Liver (tissue), 9 donors: ENCODE data around the gene LCMT1. TPM values are rescaled to one million over a fixed set of nuclear protein-coding genes. Genes with fewer than 3 reads are reported as not detected.

Experiments used
- DNase-seq: peaks from one replicate; pipeline ENCODE4 v3.0.0-alpha.2; 2017; ENCODE audit warnings: low spot score
- H3K27ac ChIP-seq, 2 donors: one replicate each; pipeline ENCODE4 v1.7.0; 2013; ENCODE audit warnings: inconsistent platforms in 2 of 2, low read length in 2 of 2, control low read depth in 1 of 2, low read depth in 1 of 2, mild to moderate bottlenecking in 1 of 2
- H3K27me3 ChIP-seq, 4 donors: one replicate each; pipeline versions ENCODE4 v1.6.1 to v1.7.0; 2013; ENCODE audit warnings: low read length in 3 of 4, inconsistent platforms in 1 of 4, mild to moderate bottlenecking in 1 of 4, moderate library complexity in 1 of 4; ENCODE audit not compliant: control insufficient read depth in 4 of 4, insufficient read depth in 4 of 4
- H3K36me3 ChIP-seq, 4 donors: one replicate each; pipeline versions ENCODE4 v1.6.1 to v1.7.0; 2013; ENCODE audit warnings: low read length in 3 of 4, mild to moderate bottlenecking in 3 of 4, low read depth in 1 of 4, moderate library complexity in 1 of 4; ENCODE audit not compliant: control insufficient read depth in 4 of 4, insufficient read depth in 3 of 4
- H3K4me1 ChIP-seq, 4 donors: one replicate each; pipeline versions ENCODE4 v1.6.1 to v1.7.0; 2013; ENCODE audit warnings: low read length in 3 of 4, mild to moderate bottlenecking in 3 of 4, moderate library complexity in 1 of 4; ENCODE audit not compliant: control insufficient read depth in 4 of 4, insufficient read depth in 4 of 4
- H3K4me3 ChIP-seq, 3 donors: one replicate each; pipeline versions ENCODE4 v1.6.1 to v1.7.0; 2013; ENCODE audit warnings: low read length in 3 of 3, control low read depth in 1 of 3, low read depth in 1 of 3, mild to moderate bottlenecking in 1 of 3
- H3K9ac ChIP-seq, 2 donors: one replicate each; pipeline ENCODE4 v1.7.0; 2013; ENCODE audit warnings: low read length in 2 of 2, mild to moderate bottlenecking in 2 of 2, moderate library complexity in 2 of 2, control low read depth in 1 of 2, low read depth in 1 of 2
- H3K9me3 ChIP-seq, 4 donors: one replicate each; pipeline versions ENCODE4 v1.6.1 to v1.7.0; 2013; ENCODE audit warnings: low read length in 3 of 4; ENCODE audit not compliant: control insufficient read depth in 4 of 4
- EGR1 ChIP-seq, 2 donors: IDR thresholded peaks; 2 replicates each; pipeline ENCODE4 v1.6.1; 2016 to 2018; ENCODE audit warnings: antibody characterized with exemption in 2 of 2, low read depth in 2 of 2
- FOXA1 ChIP-seq: IDR thresholded peaks from 2 replicates; pipeline ENCODE4 v1.6.1; 2016; ENCODE audit warnings: antibody characterized with exemption
- FOXA2 ChIP-seq: IDR thresholded peaks from 2 replicates; pipeline ENCODE4 v1.6.1; 2016; ENCODE audit warnings: antibody characterized with exemption
- HNF4A ChIP-seq, 2 donors: conservative IDR thresholded peaks; 2 replicates each; pipeline ENCODE4 v1.6.1; 2016; ENCODE audit warnings: antibody characterized with exemption in 2 of 2, mild to moderate bottlenecking in 2 of 2
- JUND ChIP-seq, 2 donors: IDR thresholded peaks; 2 replicates each; pipeline ENCODE4 v1.6.1; 2016; ENCODE audit warnings: antibody characterized with exemption in 2 of 2
- NR2F2 ChIP-seq: IDR thresholded peaks from 2 replicates; pipeline ENCODE4 v1.6.1; 2016; ENCODE audit warnings: antibody characterized with exemption
- RAD21 ChIP-seq, 2 donors: IDR thresholded peaks; 2 replicates each; pipeline ENCODE4 v1.6.1; 2016; ENCODE audit warnings: antibody characterized with exemption in 2 of 2, mild to moderate bottlenecking in 2 of 2
- RXRA ChIP-seq, 2 donors: IDR thresholded peaks; 2 replicates each; pipeline ENCODE4 v1.6.1; 2017 to 2018; ENCODE audit warnings: antibody characterized with exemption in 2 of 2, mild to moderate bottlenecking in 1 of 2
- SP1 ChIP-seq: IDR thresholded peaks from 2 replicates; pipeline ENCODE4 v1.6.1; 2018; ENCODE audit warnings: antibody characterized with exemption, mild to moderate bottlenecking
- TAF1 ChIP-seq: conservative IDR thresholded peaks from 2 replicates; pipeline ENCODE4 v1.6.1; 2016; ENCODE audit warnings: antibody characterized with exemption, mild to moderate bottlenecking
- YY1 ChIP-seq: IDR thresholded peaks from 2 replicates; pipeline ENCODE4 v1.6.1; 2016; ENCODE audit warnings: antibody characterized with exemption, mild to moderate bottlenecking
- WGBS: extraction: QIAGEN DNeasy Blood & Tissue Kit; methylation state at CpG from one replicate; pipeline ENCODE4 v1.1.7; 2013; 5-methylcytosine and 5-hydroxymethylcytosine counted together
- polyA plus RNA-seq, 2 donors: library from polyadenylated mRNA; stranded (reverse) in 1 of 2; unstranded in 1 of 2; fragments of 200-250 nt in 1 of 2; fragments of >200 nt in 1 of 2; fragmentation: Nextera tagmentation in 1 of 2; extraction: Ambion mirVana in 1 of 2; gene quantifications; one replicate each; pipeline versions ENCODE4 v1.2.1 to v1.2.3, GENCODE V29; 2013 to 2015
- total RNA-seq, 2 donors: library from RNA; depleted of rRNA; stranded (reverse); fragments of >200 nt; gene quantifications; one replicate each; pipeline ENCODE4 v1.2.3, GENCODE V29; 2014
- TF ChIP-seq, protein P1 (sequence below): IDR thresholded peaks from 2 replicates; pipeline ENCODE4 v1.6.1; 2016; ENCODE audit warnings: antibody characterized with exemption
- TF ChIP-seq, protein P2 (sequence below): IDR thresholded peaks from 2 replicates; pipeline ENCODE4 v1.6.1; 2016; ENCODE audit warnings: antibody characterized with exemption, mild to moderate bottlenecking
- TF ChIP-seq, protein P3 (sequence below): IDR thresholded peaks from 2 replicates; pipeline ENCODE4 v1.6.1; 2016; ENCODE audit warnings: antibody characterized with exemption
- TF ChIP-seq, protein P4 (sequence below): fragments of 150-350 bp; IDR thresholded peaks from 2 replicates; pipeline ENCODE4 v1.5.1; 2017; ENCODE audit warnings: improper control_type of control experiment, low read depth, low read length; ENCODE audit not compliant: missing input control
- TF ChIP-seq, protein P5 (sequence below): IDR thresholded peaks from 2 replicates; pipeline ENCODE4 v1.6.1; 2016; ENCODE audit warnings: antibody characterized with exemption
- donor health status: healthy.
- donor health status: healthy.
- donor health status: healthy.
- donor health status: healthy.
- donor health status: healthy.

Gene LCMT1
- total and polyA plus RNA-seq, 4 donors = 4.8 to 8.2 (median 6.6) TPM

DNA sequence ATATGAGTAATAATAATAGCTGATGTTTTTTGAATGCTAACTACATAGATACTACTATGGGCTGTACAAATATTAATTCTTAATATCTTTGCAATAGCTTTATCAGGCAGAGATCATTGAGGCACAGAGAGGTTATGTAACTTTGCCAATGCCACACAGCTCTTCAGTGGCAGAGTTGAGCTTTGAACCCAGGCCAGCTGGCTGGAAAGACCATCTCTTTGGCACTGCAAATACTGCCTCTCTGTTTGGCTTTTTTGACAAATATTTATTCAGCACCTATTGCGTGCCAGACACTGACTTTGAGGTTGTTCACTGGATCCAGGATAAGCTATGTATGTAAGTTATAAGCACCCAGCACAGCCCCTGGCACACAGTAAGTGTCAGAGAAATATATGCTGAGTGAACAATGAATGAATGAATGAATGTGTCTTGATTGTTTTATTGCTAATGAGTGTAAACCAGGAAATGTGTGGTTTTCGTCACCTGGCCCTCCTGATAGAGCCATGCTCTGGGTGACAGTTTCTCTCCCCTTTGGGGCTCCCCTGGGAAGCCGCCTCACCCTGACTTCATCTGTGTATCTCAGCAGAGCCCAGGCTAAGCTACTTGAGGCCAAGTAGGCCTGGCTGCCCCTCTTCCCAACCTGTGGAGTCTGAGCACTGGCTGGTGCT lies 107.7 kb downstream of the LCMT1 start:
- no peak overlapping the region for H3K9ac ChIP-seq
- H3K4me3 ChIP-seq = no peak overlapping the region
- H3K4me1 ChIP-seq = peaks cover 0 to 9% (median 6%) of the 10 kb centered on the region in 4 donors
- H3K27ac ChIP-seq = no peak overlapping the region
- H3K36me3 ChIP-seq = no peaks in the 10 kb centered on the region
- H3K27me3 ChIP-seq = no peaks in the 10 kb centered on the region
- WGBS = 69% methylated on average over 3 of the region's 3 CpGs
- DNase-seq = no peak
- TF ChIP-seq, protein P1, sequence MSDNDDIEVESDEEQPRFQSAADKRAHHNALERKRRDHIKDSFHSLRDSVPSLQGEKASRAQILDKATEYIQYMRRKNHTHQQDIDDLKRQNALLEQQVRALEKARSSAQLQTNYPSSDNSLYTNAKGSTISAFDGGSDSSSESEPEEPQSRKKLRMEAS = no peak
- TF ChIP-seq RAD21 (IDR thresholded peaks at IDR 0.05) (peak in 1 of 2 donors; percentile 24), YY1 (no peak), EGR1 (IDR thresholded peaks at IDR 0.05; ENCODE audit: low read depth in 2 of 2) (no peak), HNF4A (conservative IDR thresholded peaks at IDR 0.05) (peak; percentile 75 to 78), RXRA (IDR thresholded peaks at IDR 0.05) (peak; percentile 6 to 28), NR2F2 (no peak), SP1 (peak; percentile 45), TAF1 (no peak), FOXA2 (peak; percentile 17)
- TF ChIP-seq, protein P2, sequence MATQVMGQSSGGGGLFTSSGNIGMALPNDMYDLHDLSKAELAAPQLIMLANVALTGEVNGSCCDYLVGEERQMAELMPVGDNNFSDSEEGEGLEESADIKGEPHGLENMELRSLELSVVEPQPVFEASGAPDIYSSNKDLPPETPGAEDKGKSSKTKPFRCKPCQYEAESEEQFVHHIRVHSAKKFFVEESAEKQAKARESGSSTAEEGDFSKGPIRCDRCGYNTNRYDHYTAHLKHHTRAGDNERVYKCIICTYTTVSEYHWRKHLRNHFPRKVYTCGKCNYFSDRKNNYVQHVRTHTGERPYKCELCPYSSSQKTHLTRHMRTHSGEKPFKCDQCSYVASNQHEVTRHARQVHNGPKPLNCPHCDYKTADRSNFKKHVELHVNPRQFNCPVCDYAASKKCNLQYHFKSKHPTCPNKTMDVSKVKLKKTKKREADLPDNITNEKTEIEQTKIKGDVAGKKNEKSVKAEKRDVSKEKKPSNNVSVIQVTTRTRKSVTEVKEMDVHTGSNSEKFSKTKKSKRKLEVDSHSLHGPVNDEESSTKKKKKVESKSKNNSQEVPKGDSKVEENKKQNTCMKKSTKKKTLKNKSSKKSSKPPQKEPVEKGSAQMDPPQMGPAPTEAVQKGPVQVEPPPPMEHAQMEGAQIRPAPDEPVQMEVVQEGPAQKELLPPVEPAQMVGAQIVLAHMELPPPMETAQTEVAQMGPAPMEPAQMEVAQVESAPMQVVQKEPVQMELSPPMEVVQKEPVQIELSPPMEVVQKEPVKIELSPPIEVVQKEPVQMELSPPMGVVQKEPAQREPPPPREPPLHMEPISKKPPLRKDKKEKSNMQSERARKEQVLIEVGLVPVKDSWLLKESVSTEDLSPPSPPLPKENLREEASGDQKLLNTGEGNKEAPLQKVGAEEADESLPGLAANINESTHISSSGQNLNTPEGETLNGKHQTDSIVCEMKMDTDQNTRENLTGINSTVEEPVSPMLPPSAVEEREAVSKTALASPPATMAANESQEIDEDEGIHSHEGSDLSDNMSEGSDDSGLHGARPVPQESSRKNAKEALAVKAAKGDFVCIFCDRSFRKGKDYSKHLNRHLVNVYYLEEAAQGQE = no peak
- TF ChIP-seq, protein P3, sequence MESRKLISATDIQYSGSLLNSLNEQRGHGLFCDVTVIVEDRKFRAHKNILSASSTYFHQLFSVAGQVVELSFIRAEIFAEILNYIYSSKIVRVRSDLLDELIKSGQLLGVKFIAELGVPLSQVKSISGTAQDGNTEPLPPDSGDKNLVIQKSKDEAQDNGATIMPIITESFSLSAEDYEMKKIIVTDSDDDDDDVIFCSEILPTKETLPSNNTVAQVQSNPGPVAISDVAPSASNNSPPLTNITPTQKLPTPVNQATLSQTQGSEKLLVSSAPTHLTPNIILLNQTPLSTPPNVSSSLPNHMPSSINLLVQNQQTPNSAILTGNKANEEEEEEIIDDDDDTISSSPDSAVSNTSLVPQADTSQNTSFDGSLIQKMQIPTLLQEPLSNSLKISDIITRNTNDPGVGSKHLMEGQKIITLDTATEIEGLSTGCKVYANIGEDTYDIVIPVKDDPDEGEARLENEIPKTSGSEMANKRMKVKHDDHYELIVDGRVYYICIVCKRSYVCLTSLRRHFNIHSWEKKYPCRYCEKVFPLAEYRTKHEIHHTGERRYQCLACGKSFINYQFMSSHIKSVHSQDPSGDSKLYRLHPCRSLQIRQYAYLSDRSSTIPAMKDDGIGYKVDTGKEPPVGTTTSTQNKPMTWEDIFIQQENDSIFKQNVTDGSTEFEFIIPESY = no peak
- TF ChIP-seq, protein P4, sequence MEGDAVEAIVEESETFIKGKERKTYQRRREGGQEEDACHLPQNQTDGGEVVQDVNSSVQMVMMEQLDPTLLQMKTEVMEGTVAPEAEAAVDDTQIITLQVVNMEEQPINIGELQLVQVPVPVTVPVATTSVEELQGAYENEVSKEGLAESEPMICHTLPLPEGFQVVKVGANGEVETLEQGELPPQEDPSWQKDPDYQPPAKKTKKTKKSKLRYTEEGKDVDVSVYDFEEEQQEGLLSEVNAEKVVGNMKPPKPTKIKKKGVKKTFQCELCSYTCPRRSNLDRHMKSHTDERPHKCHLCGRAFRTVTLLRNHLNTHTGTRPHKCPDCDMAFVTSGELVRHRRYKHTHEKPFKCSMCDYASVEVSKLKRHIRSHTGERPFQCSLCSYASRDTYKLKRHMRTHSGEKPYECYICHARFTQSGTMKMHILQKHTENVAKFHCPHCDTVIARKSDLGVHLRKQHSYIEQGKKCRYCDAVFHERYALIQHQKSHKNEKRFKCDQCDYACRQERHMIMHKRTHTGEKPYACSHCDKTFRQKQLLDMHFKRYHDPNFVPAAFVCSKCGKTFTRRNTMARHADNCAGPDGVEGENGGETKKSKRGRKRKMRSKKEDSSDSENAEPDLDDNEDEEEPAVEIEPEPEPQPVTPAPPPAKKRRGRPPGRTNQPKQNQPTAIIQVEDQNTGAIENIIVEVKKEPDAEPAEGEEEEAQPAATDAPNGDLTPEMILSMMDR = no peak
- no peaks in the 10 kb centered on the region for H3K9me3 ChIP-seq

DNA sequence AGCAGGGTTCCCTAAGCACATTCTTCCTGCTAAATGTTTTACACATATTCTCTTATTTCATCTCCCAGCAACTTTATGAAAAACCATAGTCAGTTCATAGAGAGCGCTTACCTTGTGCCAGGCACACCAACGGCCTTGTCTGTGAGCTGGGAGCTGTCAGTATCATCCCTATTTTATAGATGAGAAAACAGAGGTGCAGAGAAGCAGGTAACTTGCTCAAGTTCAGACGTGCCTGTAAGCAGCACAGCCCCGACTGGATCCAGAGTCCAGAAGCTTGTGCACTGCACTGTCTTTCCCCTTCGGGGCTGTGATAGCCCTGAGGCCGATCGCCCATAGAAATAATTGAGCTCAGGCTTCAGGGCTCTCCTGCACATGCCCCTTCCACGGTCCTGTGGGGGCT lies 111.4 kb downstream of the LCMT1 start:
- DNase-seq = no peak
- WGBS = 84% methylated on average over 8 of the region's 8 CpGs
- Histone ChIP-seq H3K4me3 (no peak overlapping the region), H3K9me3 (no peaks in the 10 kb centered on the region), H3K27ac (no peak overlapping the region), H3K27me3 (no peaks in the 10 kb centered on the region), H3K4me1 (peaks cover 0 to 11% (median 8%) of the 10 kb centered on the region in 4 donors), H3K36me3 (no peaks in the 10 kb centered on the region), H3K9ac (no peak overlapping the region)
- TF ChIP-seq, protein P5, sequence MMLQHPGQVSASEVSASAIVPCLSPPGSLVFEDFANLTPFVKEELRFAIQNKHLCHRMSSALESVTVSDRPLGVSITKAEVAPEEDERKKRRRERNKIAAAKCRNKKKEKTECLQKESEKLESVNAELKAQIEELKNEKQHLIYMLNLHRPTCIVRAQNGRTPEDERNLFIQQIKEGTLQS = no peak
- no peak for TF ChIP-seq JUND (IDR thresholded peaks at IDR 0.05)
- TF ChIP-seq YY1 = no peak
- TF ChIP-seq FOXA2 = no peak
- TF ChIP-seq NR2F2 = no peak
- TF ChIP-seq, protein P3 = no peak
- TF ChIP-seq, protein P1 = no peak
- TF ChIP-seq TAF1 = no peak
- TF ChIP-seq, protein P2 = no peak
- TF ChIP-seq FOXA1 = no peak
- no peak for TF ChIP-seq RXRA (IDR thresholded peaks at IDR 0.05)
- no peak for TF ChIP-seq RAD21 (IDR thresholded peaks at IDR 0.05)
- no peak for TF ChIP-seq SP1
- no peak for TF ChIP-seq EGR1 (IDR thresholded peaks at IDR 0.05; ENCODE audit: low read depth in 2 of 2)
